ENCODE data around the gene ARMH3. TPM values are rescaled to one million over a fixed set of nuclear protein-coding genes. Genes with fewer than 3 reads are reported as not detected.

The ARMH3 gene
- polyA plus RNA-seq, 4 donors, result 14.1 to 21.7 (median 18.1) TPM

GRCh38 chr10:102033787-102034186 lies 22.2 kb downstream of the ARMH3 start:
- no peak overlapping the region for H3K4me3 ChIP-seq (ENCODE audit: low read depth in 1 of 3, low read length in 3 of 3)
- 86 to 97% (median 93%) methylated on average over 2 of the region's 2 CpGs for WGBS, 3 donors
- H3K9me3 ChIP-seq (ENCODE audit: control insufficient read depth in 2 of 2, insufficient read depth in 1 of 2, low read depth in 1 of 2, low read length in 1 of 2), result no peaks in the 10 kb centered on the region
- no peaks in the 10 kb centered on the region for H3K27me3 ChIP-seq (ENCODE audit: control insufficient read depth in 3 of 3, insufficient read depth in 3 of 3, low read length in 3 of 3)
- no peaks in the 10 kb centered on the region for H3K4me1 ChIP-seq (ENCODE audit: control insufficient read depth in 3 of 3, insufficient read depth in 2 of 3, low read depth in 1 of 3, low read length in 2 of 3)
- H3K36me3 ChIP-seq (ENCODE audit: control insufficient read depth in 3 of 3, insufficient read depth in 2 of 3, low read depth in 1 of 3, low read length in 3 of 3), result peaks cover 6 to 40% (median 11%) of the 10 kb centered on the region in 3 donors
- no peak overlapping the region for H3K27ac ChIP-seq (ENCODE audit: low read depth in 1 of 3, low read length in 2 of 3)
- FAIRE-seq, result no peak
- DNase-seq, result no peak

GRCh38 chr10:102027261-102027660 lies 28.7 kb downstream of the ARMH3 start:
- H3K36me3 ChIP-seq (ENCODE audit: control insufficient read depth in 3 of 3, insufficient read depth in 2 of 3, low read depth in 1 of 3, low read length in 3 of 3), result peaks cover 4 to 39% (median 21%) of the 10 kb centered on the region in 3 donors
- 97 to 100% (median 98%) methylated on average over 2 of the region's 2 CpGs for WGBS, 3 donors

DNA sequence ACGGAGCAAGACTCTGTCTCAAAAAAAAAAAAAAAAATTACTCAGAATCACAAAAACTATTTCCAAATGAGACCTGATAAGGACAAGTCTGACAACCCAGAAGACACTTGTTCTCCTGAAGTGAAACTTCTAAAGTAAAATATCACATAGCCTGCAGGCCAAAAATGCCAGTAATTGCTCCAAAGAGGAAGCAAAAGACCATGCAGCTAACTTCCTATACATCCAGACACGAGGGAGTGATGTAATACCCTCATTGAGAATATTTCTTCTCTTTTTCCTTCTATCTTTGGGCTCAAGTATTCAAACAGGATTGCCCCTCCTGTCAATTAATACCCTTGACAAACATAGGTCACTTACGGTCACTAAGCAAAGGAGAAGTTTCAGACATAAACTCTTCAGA lies 31.2 kb downstream of the ARMH3 start:
- no peak for FAIRE-seq
- 74 to 96% (median 77%) methylated on average over 3 of the region's 3 CpGs for WGBS, 3 donors
- H3K27me3 ChIP-seq (ENCODE audit: control insufficient read depth in 3 of 3, insufficient read depth in 3 of 3, low read length in 3 of 3), result no peaks in the 10 kb centered on the region
- H3K36me3 ChIP-seq (ENCODE audit: control insufficient read depth in 3 of 3, insufficient read depth in 2 of 3, low read depth in 1 of 3, low read length in 3 of 3), result peaks cover 4 to 44% (median 21%) of the 10 kb centered on the region in 3 donors
- no peaks in the 10 kb centered on the region for H3K4me1 ChIP-seq (ENCODE audit: control insufficient read depth in 3 of 3, insufficient read depth in 2 of 3, low read depth in 1 of 3, low read length in 2 of 3)
- no peak for DNase-seq
- H3K27ac ChIP-seq (ENCODE audit: low read depth in 1 of 3, low read length in 2 of 3), result no peak overlapping the region
- peaks cover 0 to 3% of the 10 kb centered on the region in 2 donors for H3K9me3 ChIP-seq (ENCODE audit: control insufficient read depth in 2 of 2, insufficient read depth in 1 of 2, low read depth in 1 of 2, low read length in 1 of 2)
- H3K4me3 ChIP-seq (ENCODE audit: low read depth in 1 of 3, low read length in 3 of 3), result no peak overlapping the region

More at GRCh38 chr10:102027261-102027660, 28.7 kb downstream of the ARMH3 start:
- no peak overlapping the region for H3K27ac ChIP-seq (ENCODE audit: low read depth in 1 of 3, low read length in 2 of 3)
- no peaks in the 10 kb centered on the region for H3K27me3 ChIP-seq (ENCODE audit: control insufficient read depth in 3 of 3, insufficient read depth in 3 of 3, low read length in 3 of 3)
- no peaks in the 10 kb centered on the region for H3K4me1 ChIP-seq (ENCODE audit: control insufficient read depth in 3 of 3, insufficient read depth in 2 of 3, low read depth in 1 of 3, low read length in 2 of 3)
- H3K4me3 ChIP-seq (ENCODE audit: low read depth in 1 of 3, low read length in 3 of 3), result no peak overlapping the region
- FAIRE-seq, result no peak
- DNase-seq, result no peak
- H3K9me3 ChIP-seq (ENCODE audit: control insufficient read depth in 2 of 2, insufficient read depth in 1 of 2, low read depth in 1 of 2, low read length in 1 of 2), result no peaks in the 10 kb centered on the region

DNA sequence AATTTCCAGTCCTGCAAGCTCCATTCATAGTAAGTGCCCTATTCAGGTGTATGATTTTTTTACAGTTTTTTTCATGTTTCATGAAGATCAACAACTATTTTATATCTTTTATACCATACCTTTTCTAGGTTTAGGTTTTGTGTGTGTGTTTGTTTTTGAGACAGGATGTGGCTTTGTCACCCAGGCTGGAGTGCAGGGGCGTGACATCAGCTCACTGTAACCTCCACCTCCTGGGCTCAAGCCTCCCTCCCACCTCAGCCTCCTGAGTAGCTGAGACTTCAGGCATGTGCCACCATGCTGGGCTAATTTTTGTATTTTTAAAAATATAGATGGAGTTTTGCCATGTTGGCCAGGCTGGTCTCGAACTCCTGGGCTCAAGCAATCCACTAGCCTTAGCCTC lies 35.0 kb downstream of the ARMH3 start:
- WGBS, 3 donors, result 78 to 98% (median 94%) methylated on average over 2 of the region's 2 CpGs
- Histone ChIP-seq H3K9me3 (ENCODE audit: control insufficient read depth in 2 of 2, insufficient read depth in 1 of 2, low read depth in 1 of 2, low read length in 1 of 2) (peaks cover 0 to 3% of the 10 kb centered on the region in 2 donors), H3K27ac (ENCODE audit: low read depth in 1 of 3, low read length in 2 of 3) (no peak overlapping the region), H3K4me1 (ENCODE audit: control insufficient read depth in 3 of 3, insufficient read depth in 2 of 3, low read depth in 1 of 3, low read length in 2 of 3) (no peaks in the 10 kb centered on the region), H3K27me3 (ENCODE audit: control insufficient read depth in 3 of 3, insufficient read depth in 3 of 3, low read length in 3 of 3) (no peaks in the 10 kb centered on the region), H3K4me3 (ENCODE audit: low read depth in 1 of 3, low read length in 3 of 3) (no peak overlapping the region), H3K36me3 (ENCODE audit: control insufficient read depth in 3 of 3, insufficient read depth in 2 of 3, low read depth in 1 of 3, low read length in 3 of 3) (peaks cover 3 to 33% (median 17%) of the 10 kb centered on the region in 3 donors)
- DNase-seq (no peak), FAIRE-seq (no peak)

DNA sequence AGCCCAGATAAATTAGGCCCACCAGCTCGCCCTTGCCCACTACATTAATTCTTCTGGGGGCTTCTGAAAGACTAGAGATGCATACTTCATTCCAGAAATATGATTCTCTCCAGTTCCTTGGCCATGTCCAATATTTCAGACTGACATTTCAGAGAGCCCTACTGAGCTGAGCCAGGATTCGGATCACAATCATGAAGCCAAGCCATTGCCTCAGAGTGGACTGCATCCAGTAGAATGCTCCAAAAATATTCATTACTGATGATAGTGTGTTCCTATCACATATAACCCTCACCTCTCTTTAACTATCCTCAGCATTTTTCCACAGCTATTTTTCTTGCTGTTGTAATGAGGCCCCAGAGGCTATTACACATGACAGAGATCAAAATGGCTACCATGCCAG lies 38.7 kb downstream of the ARMH3 start:
- Histone ChIP-seq H3K4me1 (ENCODE audit: control insufficient read depth in 3 of 3, insufficient read depth in 2 of 3, low read depth in 1 of 3, low read length in 2 of 3) (no peaks in the 10 kb centered on the region), H3K27ac (ENCODE audit: low read depth in 1 of 3, low read length in 2 of 3) (no peak overlapping the region), H3K9me3 (ENCODE audit: control insufficient read depth in 2 of 2, insufficient read depth in 1 of 2, low read depth in 1 of 2, low read length in 1 of 2) (peaks cover 0 to 3% of the 10 kb centered on the region in 2 donors), H3K4me3 (ENCODE audit: low read depth in 1 of 3, low read length in 3 of 3) (no peak overlapping the region), H3K27me3 (ENCODE audit: control insufficient read depth in 3 of 3, insufficient read depth in 3 of 3, low read length in 3 of 3) (no peaks in the 10 kb centered on the region), H3K36me3 (ENCODE audit: control insufficient read depth in 3 of 3, insufficient read depth in 2 of 3, low read depth in 1 of 3, low read length in 3 of 3) (peaks cover 5 to 24% (median 16%) of the 10 kb centered on the region in 3 donors)
- no peak for FAIRE-seq
- 87 to 93% (median 92%) methylated on average over 2 of the region's 2 CpGs for WGBS, 3 donors
- DNase-seq, result no peak

DNA sequence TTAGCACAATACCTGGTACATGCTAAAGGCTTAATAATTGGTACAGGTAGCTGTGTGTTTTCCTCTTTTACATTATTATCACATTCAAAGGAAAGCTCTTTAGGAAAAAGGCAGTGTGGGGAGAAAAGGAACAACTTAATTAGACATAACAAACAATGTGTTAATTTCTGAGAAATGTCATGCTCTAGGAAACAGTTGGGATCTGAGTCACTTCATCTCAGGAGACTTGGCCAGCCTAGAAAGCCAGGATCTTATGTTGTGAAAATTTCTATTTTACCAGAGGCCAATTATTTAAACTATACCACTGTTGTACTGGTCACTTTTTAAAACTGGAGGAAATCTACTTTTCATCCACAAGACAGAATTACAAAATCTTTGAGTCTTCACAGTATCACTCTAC lies 39.6 kb downstream of the ARMH3 start:
- Histone ChIP-seq H3K27me3 (ENCODE audit: control insufficient read depth in 3 of 3, insufficient read depth in 3 of 3, low read length in 3 of 3) (no peaks in the 10 kb centered on the region), H3K36me3 (ENCODE audit: control insufficient read depth in 3 of 3, insufficient read depth in 2 of 3, low read depth in 1 of 3, low read length in 3 of 3) (peaks cover 5 to 22% (median 16%) of the 10 kb centered on the region in 3 donors)
- no peak for FAIRE-seq

DNA sequence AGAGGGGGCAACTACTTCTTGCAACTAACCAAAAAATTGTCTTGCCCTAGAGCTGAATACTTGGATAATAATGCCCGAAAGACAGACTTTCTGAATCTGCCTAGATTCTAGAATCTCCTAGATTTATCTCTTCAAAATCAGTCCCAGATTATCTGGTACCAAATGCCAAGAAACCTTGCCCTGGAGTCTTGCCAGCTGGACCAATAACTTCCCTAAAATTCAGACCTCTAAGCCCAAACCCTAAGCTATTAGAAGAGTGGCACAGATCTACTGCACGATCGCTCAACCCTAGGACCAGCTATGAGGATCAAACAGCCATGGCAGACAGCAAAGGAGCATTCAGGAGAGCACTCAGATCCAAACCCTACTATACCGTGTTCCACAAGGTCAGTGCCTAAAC lies 45.0 kb downstream of the ARMH3 start:
- FAIRE-seq (no peak), DNase-seq (no peak)
- Histone ChIP-seq H3K4me3 (ENCODE audit: low read depth in 1 of 3, low read length in 3 of 3) (no peak overlapping the region), H3K27me3 (ENCODE audit: control insufficient read depth in 3 of 3, insufficient read depth in 3 of 3, low read length in 3 of 3) (no peaks in the 10 kb centered on the region), H3K36me3 (ENCODE audit: control insufficient read depth in 3 of 3, insufficient read depth in 2 of 3, low read depth in 1 of 3, low read length in 3 of 3) (peaks cover 8 to 16% (median 16%) of the 10 kb centered on the region in 3 donors), H3K27ac (ENCODE audit: low read depth in 1 of 3, low read length in 2 of 3) (no peak overlapping the region), H3K4me1 (ENCODE audit: control insufficient read depth in 3 of 3, insufficient read depth in 2 of 3, low read depth in 1 of 3, low read length in 2 of 3) (peaks cover 0 to 2% (median 0%) of the 10 kb centered on the region in 3 donors), H3K9me3 (ENCODE audit: control insufficient read depth in 2 of 2, insufficient read depth in 1 of 2, low read depth in 1 of 2, low read length in 1 of 2) (no peaks in the 10 kb centered on the region)
- 89 to 91% (median 90%) methylated on average over 4 of the region's 4 CpGs for WGBS, 3 donors

More for the DNA sequence above, 39.6 kb downstream of the ARMH3 start:
- Histone ChIP-seq H3K9me3 (ENCODE audit: control insufficient read depth in 2 of 2, insufficient read depth in 1 of 2, low read depth in 1 of 2, low read length in 1 of 2) (peaks cover 0 to 3% of the 10 kb centered on the region in 2 donors), H3K4me3 (ENCODE audit: low read depth in 1 of 3, low read length in 3 of 3) (no peak overlapping the region), H3K4me1 (ENCODE audit: control insufficient read depth in 3 of 3, insufficient read depth in 2 of 3, low read depth in 1 of 3, low read length in 2 of 3) (no peaks in the 10 kb centered on the region), H3K27ac (ENCODE audit: low read depth in 1 of 3, low read length in 2 of 3) (no peak overlapping the region)
- DNase-seq, result no peak

- FAIRE-seq, result no peak
- Histone ChIP-seq H3K4me3 (ENCODE audit: low read depth in 1 of 3, low read length in 3 of 3) (no peak overlapping the region), H3K4me1 (ENCODE audit: control insufficient read depth in 3 of 3, insufficient read depth in 2 of 3, low read depth in 1 of 3, low read length in 2 of 3) (peaks cover 0 to 2% (median 0%) of the 10 kb centered on the region in 3 donors), H3K36me3 (ENCODE audit: control insufficient read depth in 3 of 3, insufficient read depth in 2 of 3, low read depth in 1 of 3, low read length in 3 of 3) (peaks cover 8 to 16% (median 15%) of the 10 kb centered on the region in 3 donors), H3K27ac (ENCODE audit: low read depth in 1 of 3, low read length in 2 of 3) (peak overlapping the region in 1 of 3 donors; percentile 36), H3K9me3 (ENCODE audit: control insufficient read depth in 2 of 2, insufficient read depth in 1 of 2, low read depth in 1 of 2, low read length in 1 of 2) (no peaks in the 10 kb centered on the region), H3K27me3 (ENCODE audit: control insufficient read depth in 3 of 3, insufficient read depth in 3 of 3, low read length in 3 of 3) (no peaks in the 10 kb centered on the region)
- 100% methylated on average over 1 of the region's 1 CpG for WGBS, 3 donors
- DNase-seq, result peak; percentile 85 to 86
These were observed 46.1 kb downstream of the ARMH3 start for GRCh38 chr10:102009801-102010425.

- H3K27me3 ChIP-seq (ENCODE audit: control insufficient read depth in 3 of 3, insufficient read depth in 3 of 3, low read length in 3 of 3), result no peaks in the 10 kb centered on the region
- no peak for DNase-seq
- peaks cover 0 to 2% (median 0%) of the 10 kb centered on the region in 3 donors for H3K4me1 ChIP-seq (ENCODE audit: control insufficient read depth in 3 of 3, insufficient read depth in 2 of 3, low read depth in 1 of 3, low read length in 2 of 3)
- no peak overlapping the region for H3K4me3 ChIP-seq (ENCODE audit: low read depth in 1 of 3, low read length in 3 of 3)
- no peaks in the 10 kb centered on the region for H3K9me3 ChIP-seq (ENCODE audit: control insufficient read depth in 2 of 2, insufficient read depth in 1 of 2, low read depth in 1 of 2, low read length in 1 of 2)
- no peak for FAIRE-seq
- H3K27ac ChIP-seq (ENCODE audit: low read depth in 1 of 3, low read length in 2 of 3), result no peak overlapping the region
- H3K36me3 ChIP-seq (ENCODE audit: control insufficient read depth in 3 of 3, insufficient read depth in 2 of 3, low read depth in 1 of 3, low read length in 3 of 3), result peaks cover 7 to 18% (median 16%) of the 10 kb centered on the region in 3 donors
- WGBS, 3 donors, result 57 to 79% (median 78%) methylated on average over 2 to 3 of the region's 3 CpGs
These were observed 48.2 kb downstream of the ARMH3 start for GRCh38 chr10:102007796-102008195.
